Measurements from ENCODE around the gene DNAH14. TPM values are rescaled to one million over a fixed set of nuclear protein-coding genes. Genes with fewer than 3 reads are reported as not detected.

DNAH14 gene
- total RNA-seq, 1 experiment from 2014 or later = 39.7 TPM

GRCh38 chr1:225441314-225442122 is 512.0 kb downstream of the DNAH14 start:
- Histone ChIP-seq H3K4me2 (ENCODE audit: insufficient read depth, insufficient read length, low read length) (no peak overlapping the region), H2AFZ (ENCODE audit: low read length) (no peak overlapping the region), H3K27ac (ENCODE audit: insufficient read length, low read depth, low read length) (no peak overlapping the region), H2BK5ac (ENCODE audit: insufficient read length, low read length) (no peak overlapping the region), H4K91ac (ENCODE audit: insufficient read length, low read depth, low read length) (no peak overlapping the region), H4K8ac (replicated peaks; ENCODE audit: insufficient read length, low read depth, low read length) (no peak overlapping the region), H2BK15ac (ENCODE audit: low read depth, low read length) (no peak overlapping the region), H3K56ac (ENCODE audit: insufficient read length, low read depth, low read length) (no peak overlapping the region), H3T11ph (ENCODE audit: low read length) (no peak overlapping the region), H3K27me3 (ENCODE audit: insufficient read depth, low read length) (no peaks in the 10 kb centered on the region), H3K18ac (ENCODE audit: insufficient read length, low read depth, low read length) (no peak overlapping the region), H3K4ac (ENCODE audit: low read depth, low read length) (no peak overlapping the region), H3K79me1 (ENCODE audit: insufficient read depth, low read depth, low read length, poor library complexity, severe bottlenecking) (no peaks in the 10 kb centered on the region), H3K9ac (ENCODE audit: extremely low read depth, insufficient read length, low read length) (no peak overlapping the region), H3K23ac (ENCODE audit: insufficient read length, low read depth, low read length) (no peak overlapping the region), H3K9me3 (ENCODE audit: control insufficient read depth, low read depth, low read length) (no peaks in the 10 kb centered on the region), H3K23me2 (ENCODE audit: insufficient read length, low read depth, low read length, poor library complexity, severe bottlenecking) (no peaks in the 10 kb centered on the region), H4K5ac (ENCODE audit: insufficient read length, low read depth, low read length) (no peak overlapping the region), H2AK5ac (ENCODE audit: insufficient read length, low read length) (no peak overlapping the region), H4K20me1 (ENCODE audit: control insufficient read depth, insufficient read depth, insufficient read length) (no peaks in the 10 kb centered on the region), H3K14ac (ENCODE audit: insufficient read depth, low read length) (no peak overlapping the region), H2BK120ac (ENCODE audit: low read depth, low read length, poor library complexity, severe bottlenecking) (no peak overlapping the region), H3K4me1 (ENCODE audit: insufficient read depth, low read length) (peaks cover 3% of the 10 kb centered on the region; the same call in 1 of the 2 replicates), H2BK20ac (ENCODE audit: low read depth, low read length, poor library complexity, severe bottlenecking) (no peak overlapping the region), H2BK12ac (ENCODE audit: insufficient read length, low read depth, low read length) (no peak overlapping the region), H3K79me2 (ENCODE audit: insufficient read depth, low read length) (no peaks in the 10 kb centered on the region)
- H3K4me1 Mint-ChIP-seq = peaks cover 12 to 20% of the 10 kb centered on the region in 2 experiments
- H3K4me3 Mint-ChIP-seq = no peak overlapping the region
- TF ChIP-seq CTCF (conservative IDR thresholded peaks at IDR 0.05) = peak; percentile 35; the same call in 1 of the 3 replicates
- peaks cover 1% of the 10 kb centered on the region; the same call in 1 of the 2 replicates for H3K27me3 Mint-ChIP-seq (ENCODE audit: low read depth)
- no peaks in the 10 kb centered on the region for H3K9me3 Mint-ChIP-seq
- no peaks in the 10 kb centered on the region for H3K36me3 Mint-ChIP-seq (ENCODE audit: insufficient read depth in 1 of 3, low read depth in 3 of 3)
- DNase-seq = no peak
- WGBS (ENCODE audit: extremely low coverage, insufficient read length, low lambda C conversion rate) = no CpG with 5 or more reads among the region's 9 CpGs
- H3K27ac Mint-ChIP-seq = no peak overlapping the region; a peak in 1 of 7 replicates
